Ovary (tissue), 9 donors: Measurements from ENCODE around the gene MYBPH. TPM values are rescaled to one million over a fixed set of nuclear protein-coding genes. Genes with fewer than 3 reads are reported as not detected.

Experiments
- DNase-seq, 5 donors: peaks; one replicate each; pipeline ENCODE4 v3.0.0-alpha.2; 2019 to 2020
- H3K27ac ChIP-seq, 2 donors: fragments of 200-600 bp; one replicate each; pipeline versions ENCODE4 v1.5.1 to v1.8.0; 2019 to 2022
- H3K27me3 ChIP-seq: fragments of 200-600 bp; one replicate; pipeline ENCODE4 v1.8.0; 2022
- H3K36me3 ChIP-seq: fragments of 200-600 bp; sonication (generic); one replicate; pipeline ENCODE4 v1.5.1; 2019
- H3K4me1 ChIP-seq: one replicate; pipeline ENCODE4 v1.8.1; 2013; ENCODE audit warnings: mild to moderate bottlenecking, moderate library complexity; ENCODE audit not compliant: insufficient read depth
- H3K4me3 ChIP-seq: fragments of 200-600 bp; sonication (generic); one replicate; pipeline ENCODE4 v1.5.1; 2017
- H3K9me3 ChIP-seq, 2 donors: fragments of 200-600 bp in 1 of 2; sonication (generic) in 1 of 2; one replicate each; pipeline versions ENCODE4 v1.5.1 to v1.8.1; 2013 to 2019; ENCODE audit warnings: mild to moderate bottlenecking in 1 of 2, moderate library complexity in 1 of 2
- EP300 ChIP-seq: sonication (generic); formaldehyde crosslinking; IDR thresholded peaks from one replicate; pipeline ENCODE4 v1.6.1; 2017; ENCODE audit warnings: antibody characterized with exemption
- POLR2A ChIP-seq: fragments of 450-650 bp; IDR thresholded peaks from one replicate; pipeline ENCODE4 v1.6.1; 2017; ENCODE audit warnings: antibody characterized with exemption, mild to moderate bottlenecking, moderate library complexity
- WGBS, 3 donors: extraction: QIAGEN DNeasy Blood & Tissue Kit in 1 of 3; methylation state at CpG; one replicate each; pipeline versions ENCODE4 v1.1.5 to v1.1.7; 2013 to 2017; 5-methylcytosine and 5-hydroxymethylcytosine counted together
- intact Hi-C, 4 donors: fragments of 100-400 bp; cut with DNase I; formaldehyde crosslinking; loops; one replicate each; pipeline versions ENCODE4 v1.11.0 to v1.15.1; 2022 to 2023
- polyA plus RNA-seq, 2 donors: library from polyadenylated mRNA; stranded (reverse); fragments of 200-250 nt in 1 of 2; fragments of 350-450 nt in 1 of 2; fragmentation: Illumina TruSeq in 1 of 2; extraction: RNeasy Lipid Tissue Mini Kit (QIAGEN cat#74804) in 1 of 2; gene quantifications; one replicate each; pipeline ENCODE4 v1.2.3, GENCODE V29; 2013 to 2014
- total RNA-seq, 7 donors: library from RNA; depleted of rRNA in 2 of 7; stranded (reverse); fragments of >200 nt in 2 of 7; fragmentation: NEBNext Ultra II Directional in 3 of 7; extraction: Animal tissue kit (Norgen Biotek cat#: 25700) in 3 of 7; gene quantifications; one replicate each; pipeline versions ENCODE4 v1.1.0 to v1.2.4, GENCODE V29; 2016 to 2023
- TF ChIP-seq, protein P1 (sequence below), 3 donors: fragments of 450-650 bp in 2 of 3; fragments of 200-600 bp in 1 of 3; IDR thresholded peaks; one replicate each; pipeline versions ENCODE4 v1.5.1 to v1.8.0; 2016 to 2022; ENCODE audit warnings: antibody characterized with exemption in 3 of 3, mild to moderate bottlenecking in 1 of 3
- donor health status: DM: no; HTN: no; CAD: no; lungs with moderate emphysema.
- donor health status: DM: no; HTN: no; CAD: no.
- donor health status: Bipolar disorder and iron deficiency.
- donor health status: DM: yes; HTN: yes; CAD: no.
- donor health status: DM: no; HTN: no; CAD: no.
- donor health status: DM: yes; HTN: yes; CAD: no.

Gene MYBPH
- total and polyA plus RNA-seq, 9 donors, result 0.04 to 0.27 (median 0.17) TPM; not detected in 5

DNA sequence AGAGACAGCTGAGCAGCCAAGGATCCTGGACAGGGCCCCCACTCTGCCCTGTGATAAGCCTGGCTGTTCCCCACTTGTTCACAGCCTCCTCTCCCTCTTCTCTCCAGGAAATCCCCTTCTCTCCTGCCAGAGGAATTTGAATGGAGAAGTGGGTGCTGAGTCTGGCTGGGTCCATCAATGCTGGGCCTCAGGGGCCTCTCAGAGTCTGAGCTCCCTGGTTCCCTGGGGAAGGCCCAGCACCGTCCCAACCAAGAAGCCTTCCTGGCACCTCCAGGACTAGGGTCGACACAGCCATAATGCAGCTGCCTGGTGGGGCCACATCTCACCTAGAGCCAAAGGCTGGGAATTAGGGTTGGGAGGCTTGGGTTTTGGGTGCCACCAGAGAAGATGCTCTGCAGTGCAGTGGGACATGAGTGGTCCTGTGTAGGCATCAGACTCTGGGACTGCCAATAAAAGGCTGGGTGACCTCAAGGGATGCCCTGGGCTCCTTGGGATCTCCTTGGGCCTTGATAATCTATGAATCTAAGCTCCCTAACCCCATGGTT is 2.5 kb downstream of the MYBPH start:
- WGBS, 3 donors, result 86 to 95% (median 88%) methylated on average over 2 of the region's 2 CpGs
- Histone ChIP-seq H3K27me3 (no peaks in the 10 kb centered on the region), H3K4me1 (peaks cover 2% of the 10 kb centered on the region), H3K27ac (no peak overlapping the region), H3K36me3 (no peaks in the 10 kb centered on the region), H3K9me3 (no peaks in the 10 kb centered on the region), H3K4me3 (no peak overlapping the region)
- peak in 1 of 5 donors; percentile 14 for DNase-seq
- intact Hi-C loops, result no loop called here
- TF ChIP-seq, protein P1, sequence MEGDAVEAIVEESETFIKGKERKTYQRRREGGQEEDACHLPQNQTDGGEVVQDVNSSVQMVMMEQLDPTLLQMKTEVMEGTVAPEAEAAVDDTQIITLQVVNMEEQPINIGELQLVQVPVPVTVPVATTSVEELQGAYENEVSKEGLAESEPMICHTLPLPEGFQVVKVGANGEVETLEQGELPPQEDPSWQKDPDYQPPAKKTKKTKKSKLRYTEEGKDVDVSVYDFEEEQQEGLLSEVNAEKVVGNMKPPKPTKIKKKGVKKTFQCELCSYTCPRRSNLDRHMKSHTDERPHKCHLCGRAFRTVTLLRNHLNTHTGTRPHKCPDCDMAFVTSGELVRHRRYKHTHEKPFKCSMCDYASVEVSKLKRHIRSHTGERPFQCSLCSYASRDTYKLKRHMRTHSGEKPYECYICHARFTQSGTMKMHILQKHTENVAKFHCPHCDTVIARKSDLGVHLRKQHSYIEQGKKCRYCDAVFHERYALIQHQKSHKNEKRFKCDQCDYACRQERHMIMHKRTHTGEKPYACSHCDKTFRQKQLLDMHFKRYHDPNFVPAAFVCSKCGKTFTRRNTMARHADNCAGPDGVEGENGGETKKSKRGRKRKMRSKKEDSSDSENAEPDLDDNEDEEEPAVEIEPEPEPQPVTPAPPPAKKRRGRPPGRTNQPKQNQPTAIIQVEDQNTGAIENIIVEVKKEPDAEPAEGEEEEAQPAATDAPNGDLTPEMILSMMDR (IDR thresholded peaks at IDR 0.05), result no peak
- TF ChIP-seq EP300 (no peak), POLR2A (no peak)

GRCh38 chr1:203172184-203173010 is 3.2 kb downstream of the MYBPH start:
- no peaks in the 10 kb centered on the region for H3K27me3 ChIP-seq
- H3K36me3 ChIP-seq, result no peaks in the 10 kb centered on the region
- no peak for TF ChIP-seq EP300
- TF ChIP-seq POLR2A, result no peak
- TF ChIP-seq, protein P1 (IDR thresholded peaks at IDR 0.05), result no peak
- no peaks in the 10 kb centered on the region for H3K4me1 ChIP-seq
- no peaks in the 10 kb centered on the region for H3K9me3 ChIP-seq
- intact Hi-C loops, result no loop called here
- H3K4me3 ChIP-seq, result no peak overlapping the region
- H3K27ac ChIP-seq, result no peak overlapping the region
- DNase-seq, result peak in 1 of 5 donors; percentile 38
- 63 to 65% (median 65%) methylated on average over 8 of the region's 8 CpGs for whole genome bisulfite sequencing, 3 donors

- H3K27ac ChIP-seq, result no peak overlapping the region
- H3K4me1 ChIP-seq, result no peaks in the 10 kb centered on the region
- peak in 1 of 5 donors; percentile 21 for DNase-seq
- H3K27me3 ChIP-seq, result no peaks in the 10 kb centered on the region
- intact Hi-C loops, result no loop called here
- no peaks in the 10 kb centered on the region for H3K9me3 ChIP-seq
- no peak overlapping the region for H3K4me3 ChIP-seq
- TF ChIP-seq POLR2A, result no peak
- TF ChIP-seq EP300, result no peak
- TF ChIP-seq, protein P1 (IDR thresholded peaks at IDR 0.05), result no peak
- H3K36me3 ChIP-seq, result no peaks in the 10 kb centered on the region
- 92 to 94% (median 93%) methylated on average over 22 of the region's 22 CpGs for WGBS, 3 donors
Observed at GRCh38 chr1:203171341-203172183, 4.1 kb downstream of the MYBPH start.

DNA sequence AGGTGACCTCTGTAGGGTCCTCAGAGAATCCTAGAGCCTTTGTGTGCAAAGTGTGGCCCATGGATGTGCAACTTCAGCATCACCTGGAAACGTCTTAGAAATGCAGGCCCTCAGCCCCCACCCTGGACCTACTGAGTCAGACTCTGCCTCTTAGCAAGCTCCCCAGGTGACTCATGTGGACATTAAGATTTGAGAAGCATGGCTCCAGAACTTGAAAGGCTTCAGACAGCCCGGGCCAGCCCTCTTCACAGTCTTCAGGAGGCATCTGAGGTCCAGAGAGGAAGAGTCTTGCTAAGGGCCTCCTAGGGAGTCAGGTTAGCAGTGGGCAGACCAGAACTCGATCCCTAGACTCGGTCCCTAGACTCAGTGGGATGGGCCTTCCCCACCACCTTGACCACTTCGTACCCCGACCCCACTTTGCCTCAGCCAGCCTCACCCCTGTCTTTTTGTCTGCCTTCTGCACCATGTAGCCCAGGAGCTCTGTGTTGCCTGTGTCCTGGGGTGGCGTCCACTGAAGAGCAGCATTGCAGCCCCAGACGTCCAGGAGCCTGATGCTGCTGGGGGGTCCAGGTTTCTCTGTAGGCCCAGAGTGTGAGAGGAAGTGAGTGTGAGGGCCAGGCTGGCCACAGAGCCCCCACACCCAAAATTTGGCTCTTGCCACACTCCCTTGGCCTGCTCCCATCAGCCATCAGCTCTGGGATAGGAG is 4.8 kb downstream of the MYBPH start:
- DNase-seq, result peak in 1 of 5 donors; percentile 12
- H3K9me3 ChIP-seq, result no peaks in the 10 kb centered on the region
- H3K4me3 ChIP-seq, result no peak overlapping the region
- TF ChIP-seq POLR2A, result no peak
- TF ChIP-seq, protein P1 (IDR thresholded peaks at IDR 0.05), result no peak
- TF ChIP-seq EP300, result no peak
- no peaks in the 10 kb centered on the region for H3K27me3 ChIP-seq
- intact Hi-C loops, result no loop called here
- 82 to 85% (median 82%) methylated on average over 8 of the region's 8 CpGs for WGBS, 3 donors
- no peaks in the 10 kb centered on the region for H3K4me1 ChIP-seq
- H3K36me3 ChIP-seq, result no peaks in the 10 kb centered on the region
- H3K27ac ChIP-seq, result no peak overlapping the region
